ENCODE data around the gene LYZL6.

The LYZL6 gene

GRCh38 chr17:35943537-35943936, at the start of gene LYZL6:
TSS of gene LYZL6 (minus strand) at chr17:35943713. CDS start at chr17:35939356, 4,357 bp downstream.
- no peak for DNase-seq
- intact Hi-C loops (cut with DNase I) = no loop called here

GRCh38 chr17:35991075-35991474, 47.6 kb upstream of the LYZL6 start:
- DNase-seq = no peak
- intact Hi-C loops (cut with DNase I) = no loop called here

GRCh38 chr17:35988164-35988563, 44.7 kb upstream of the LYZL6 start:
- intact Hi-C loops (cut with DNase I) = no loop called here

GRCh38 chr17:35986643-35987042, 43.1 kb upstream of the LYZL6 start, which contains the start of gene CCL14:
TSS of gene CCL14 (minus strand) at chr17:35986729. CDS start at chr17:35986649, 80 bp downstream.
- DNase-seq = no peak
- intact Hi-C loops (cut with DNase I) = no loop called here

More at GRCh38 chr17:35988164-35988563, 44.7 kb upstream of the LYZL6 start:
- no peak for DNase-seq

- DNase-seq = no peak
- intact Hi-C loops (cut with DNase I) = no loop called here
Measured at GRCh38 chr17:35984140-35984539, 40.6 kb upstream of the LYZL6 start.

- intact Hi-C loops (cut with DNase I) = no loop called here
- DNase-seq = no peak
Measured at GRCh38 chr17:35982409-35983191, 39.1 kb upstream of the LYZL6 start.

- no peak for DNase-seq
- intact Hi-C loops (cut with DNase I) = no loop called here
Measured at GRCh38 chr17:35981908-35982330, 38.4 kb upstream of the LYZL6 start.

GRCh38 chr17:35981246-35981645, 37.7 kb upstream of the LYZL6 start, which contains the start of gene CCL16:
TSS of gene CCL16 (minus strand) at chr17:35981497. CDS start at chr17:35981420, 77 bp downstream.
- no peak for DNase-seq
- intact Hi-C loops (cut with DNase I) = no loop called here

GRCh38 chr17:35978346-35978745, 34.8 kb upstream of the LYZL6 start:
- intact Hi-C loops (cut with DNase I) = no loop called here
- no peak for DNase-seq

- intact Hi-C loops (cut with DNase I) = no loop called here
Measured at GRCh38 chr17:35977509-35977908, 34.0 kb upstream of the LYZL6 start.

GRCh38 chr17:35973333-35974260, 30.1 kb upstream of the LYZL6 start:
- intact Hi-C loops (cut with DNase I) = no loop called here
- DNase-seq = no peak

More at GRCh38 chr17:35977509-35977908, 34.0 kb upstream of the LYZL6 start:
- no peak for DNase-seq

GRCh38 chr17:35972945-35973332, 29.4 kb upstream of the LYZL6 start:
- DNase-seq = no peak
- intact Hi-C loops (cut with DNase I) = no loop called here

- no peak for DNase-seq
- intact Hi-C loops (cut with DNase I) = no loop called here
Measured at GRCh38 chr17:35972535-35972934, 29.0 kb upstream of the LYZL6 start.

GRCh38 chr17:35972066-35972465, 28.6 kb upstream of the LYZL6 start:
- DNase-seq = no peak
- intact Hi-C loops (cut with DNase I) = no loop called here

- intact Hi-C loops (cut with DNase I) = loop anchor here (1.0 to 2.0 kb wide), 2 partner anchors 179 to 514 kb away; no protein-coding TSS in a partner anchor
- DNase-seq = peak in 8 of 10 donors; percentile 32 to 93 (median 78)
Measured at GRCh38 chr17:35969558-35970380, 26.3 kb upstream of the LYZL6 start.

- DNase-seq = no peak
Measured at GRCh38 chr17:35968520-35969054, 25.1 kb upstream of the LYZL6 start.

GRCh38 chr17:35965272-35965671, 21.8 kb upstream of the LYZL6 start:
- intact Hi-C loops (cut with DNase I) = no loop called here
- DNase-seq = no peak

More at GRCh38 chr17:35968520-35969054, 25.1 kb upstream of the LYZL6 start:
- intact Hi-C loops (cut with DNase I) = loop anchor here (1.0 to 2.0 kb wide), 2 partner anchors 180 to 515 kb away; no protein-coding TSS in a partner anchor

GRCh38 chr17:35963663-35964062, 20.1 kb upstream of the LYZL6 start:
- DNase-seq = no peak
- intact Hi-C loops (cut with DNase I) = no loop called here

GRCh38 chr17:35953720-35954119, 10.2 kb upstream of the LYZL6 start:
- intact Hi-C loops (cut with DNase I) = no loop called here
- no peak for DNase-seq

- intact Hi-C loops (cut with DNase I) = no loop called here
- no peak for DNase-seq
Measured at GRCh38 chr17:35949401-35949800, 5.9 kb upstream of the LYZL6 start.
